Trophoblast cell (in vitro differentiated cells and primary cell): ENCODE results near the gene KRT28.
"Not testable (repeated sequence)": the region's sequence is repeated elsewhere in the genome, so short reads cannot be mapped to it uniquely, and the experiment has no call there.

ENCODE experiments used
- DNase-seq, 2 donors: peaks; one replicate each; pipeline ENCODE4 v3.0.0-alpha.2; 2016
- H2AFZ ChIP-seq: 2 replicates; pipeline ENCODE4 v1.6.1; 2013; ENCODE audit warnings: low read length, moderate library complexity, mild to moderate bottlenecking; ENCODE audit not compliant: insufficient read depth, poor library complexity
- H2AK5ac ChIP-seq: 2 replicates; pipeline ENCODE4 v1.6.1; 2013; ENCODE audit warnings: mild to moderate bottlenecking, low read length
- H2BK120ac ChIP-seq: 2 replicates; pipeline ENCODE4 v1.6.1; 2013; ENCODE audit warnings: low read length, mild to moderate bottlenecking, moderate library complexity; ENCODE audit not compliant: insufficient read depth, poor library complexity
- H2BK12ac ChIP-seq: 2 replicates; pipeline ENCODE4 v1.6.1; 2013; ENCODE audit warnings: mild to moderate bottlenecking, low read length, moderate library complexity
- H2BK5ac ChIP-seq: 2 replicates; pipeline ENCODE4 v1.6.1; 2013; ENCODE audit warnings: low read length, low read depth, moderate library complexity, mild to moderate bottlenecking; ENCODE audit not compliant: poor library complexity
- H3K14ac ChIP-seq: 2 replicates; pipeline ENCODE4 v1.6.1; 2013; ENCODE audit warnings: mild to moderate bottlenecking, low read length
- H3K18ac ChIP-seq: 2 replicates; pipeline ENCODE4 v1.6.1; 2013; ENCODE audit warnings: mild to moderate bottlenecking, low read length
- H3K23ac ChIP-seq: 2 replicates; pipeline ENCODE4 v1.6.1; 2013; ENCODE audit warnings: low read length
- H3K27ac ChIP-seq: 2 replicates; pipeline ENCODE4 v1.5.1; 2013; ENCODE audit warnings: low read depth, mild to moderate bottlenecking, inconsistent platforms, low read length, moderate library complexity
- H3K27me3 ChIP-seq: 2 replicates; pipeline ENCODE4 v1.6.1; 2013; ENCODE audit warnings: inconsistent platforms, mild to moderate bottlenecking, low read length, moderate library complexity; ENCODE audit not compliant: insufficient read depth
- H3K36me3 ChIP-seq, 2 experiments: 1 replicate in 1 of 2; 2 replicates in 1 of 2; pipeline ENCODE4 v1.6.1; 2013; ENCODE audit warnings: low read length in 2 of 2, mild to moderate bottlenecking in 2 of 2, moderate library complexity in 1 of 2; ENCODE audit not compliant: insufficient read depth in 2 of 2, control insufficient read depth in 1 of 2
- H3K4ac ChIP-seq: 2 replicates; pipeline ENCODE4 v1.6.1; 2013; ENCODE audit warnings: low read depth, mild to moderate bottlenecking, low read length, moderate library complexity
- H3K4me1 ChIP-seq, 2 experiments: 1 replicate in 1 of 2; 2 replicates in 1 of 2; pipeline ENCODE4 v1.6.1; 2013; ENCODE audit warnings: low read length in 2 of 2, mild to moderate bottlenecking in 2 of 2, moderate library complexity in 1 of 2; ENCODE audit not compliant: insufficient read depth in 2 of 2, control insufficient read depth in 1 of 2
- H3K4me2 ChIP-seq: 2 replicates; pipeline ENCODE4 v1.6.1; 2013; ENCODE audit warnings: inconsistent platforms, mild to moderate bottlenecking, low read length, moderate library complexity
- H3K4me3 ChIP-seq: 2 replicates; pipeline ENCODE4 v1.5.1; 2013; ENCODE audit warnings: mild to moderate bottlenecking, low read depth, low read length, inconsistent platforms
- H3K79me1 ChIP-seq: one replicate; pipeline ENCODE4 v1.6.1; 2013; ENCODE audit warnings: low read length
- H3K79me2 ChIP-seq: 2 replicates; pipeline ENCODE4 v1.6.1; 2013; ENCODE audit warnings: low read length, mild to moderate bottlenecking; ENCODE audit not compliant: control insufficient read depth, insufficient read depth, poor library complexity
- H3K9ac ChIP-seq: 2 replicates; pipeline ENCODE4 v1.6.1; 2013; ENCODE audit warnings: mild to moderate bottlenecking, low read length
- H3K9me3 ChIP-seq: 2 replicates; pipeline ENCODE4 v1.6.1; 2013; ENCODE audit warnings: low read depth, mild to moderate bottlenecking, control low read depth, inconsistent platforms, low read length; ENCODE audit not compliant: insufficient read depth
- H4K12ac ChIP-seq: 2 replicates; pipeline ENCODE4 v1.6.1; 2013; ENCODE audit warnings: low read depth, mild to moderate bottlenecking, low read length, moderate library complexity
- H4K8ac ChIP-seq: 2 replicates; pipeline ENCODE4 v1.6.1; 2013; ENCODE audit warnings: low read depth, mild to moderate bottlenecking, low read length, moderate library complexity
- H4K91ac ChIP-seq: one replicate; pipeline ENCODE4 v1.6.1; 2013; ENCODE audit warnings: low read depth, mild to moderate bottlenecking, low read length, moderate library complexity
- WGBS: extraction: QIAGEN DNeasy Blood & Tissue Kit; methylation state at CpG from one replicate; pipeline ENCODE4 v1.1.7; 2013; ENCODE audit warnings: missing lambda C conversion rate; ENCODE audit not compliant: insufficient read length, insufficient coverage; ENCODE audit errors: extremely low coverage; 5-methylcytosine and 5-hydroxymethylcytosine counted together

Gene KRT28

GRCh38 chr17:40750391-40750790 is 49.4 kb downstream of the KRT28 start:
- no CpG with 5 or more reads among the region's 6 CpGs for WGBS
- Histone ChIP-seq H3K23ac (no peak overlapping the region), H2BK12ac (no peak overlapping the region), H3K9me3 (no peaks in the 10 kb centered on the region), H3K4me1 (no peaks in the 10 kb centered on the region), H3K14ac (no peak overlapping the region), H2AK5ac (no peak overlapping the region), H3K27me3 (no peaks in the 10 kb centered on the region), H3K79me1 (no peaks in the 10 kb centered on the region), H3K79me2 (no peaks in the 10 kb centered on the region), H2BK5ac (no peak overlapping the region), H3K27ac (no peak overlapping the region), H4K8ac (no peak overlapping the region), H3K18ac (no peak overlapping the region), H3K4me2 (no peak overlapping the region), H4K91ac (no peak overlapping the region), H3K4ac (no peak overlapping the region), H3K9ac (no peak overlapping the region), H3K36me3 (no peaks in the 10 kb centered on the region), H2AFZ (no peak overlapping the region), H3K4me3 (no peak overlapping the region), H2BK120ac (no peak overlapping the region), H4K12ac (no peak overlapping the region)
- no peak for DNase-seq

GRCh38 chr17:40748666-40749065 is 51.1 kb downstream of the KRT28 start:
- not testable (repeated sequence) for H3K27me3 ChIP-seq, H4K8ac ChIP-seq
- no CpG with 5 or more reads among the region's 1 CpG for WGBS

More at GRCh38 chr17:40748666-40749065, 51.1 kb downstream of the KRT28 start:
- not testable (repeated sequence) for H4K12ac ChIP-seq, H2BK5ac ChIP-seq, H2AK5ac ChIP-seq, H3K23ac ChIP-seq, H3K4me3 ChIP-seq, H3K36me3 ChIP-seq, H2BK12ac ChIP-seq, H4K91ac ChIP-seq, H3K9me3 ChIP-seq, H3K79me2 ChIP-seq, H3K14ac ChIP-seq, H2AFZ ChIP-seq, H2BK120ac ChIP-seq, H3K4me2 ChIP-seq, H3K27ac ChIP-seq, H3K4ac ChIP-seq, H3K18ac ChIP-seq, DNase-seq, H3K4me1 ChIP-seq, H3K79me1 ChIP-seq, H3K9ac ChIP-seq
